HG03175 (cell line): Measurements from ENCODE around the gene PLXNC1.

Experiments used
- ATAC-seq: cut with Tn5 transposase; IDR thresholded peaks from one replicate; pipeline ENCODE4 v1.9.1; 2021; ENCODE audit warnings: mild to moderate bottlenecking, moderate library complexity; ENCODE audit not compliant: unreplicated experiment

The PLXNC1 gene

GRCh38 chr12:94262228-94263010 lies 114.0 kb downstream of the PLXNC1 start:
- ATAC-seq = peak; percentile 57

GRCh38 chr12:94263011-94263811 lies 114.8 kb downstream of the PLXNC1 start:
- peak; percentile 25 for ATAC-seq

GRCh38 chr12:94263905-94264561 lies 115.7 kb downstream of the PLXNC1 start:
- no peak for ATAC-seq

- no peak for ATAC-seq
Measured at GRCh38 chr12:94264736-94265485, 116.5 kb downstream of the PLXNC1 start.

GRCh38 chr12:94265539-94265938 lies 117.2 kb downstream of the PLXNC1 start:
- no peak for ATAC-seq

- ATAC-seq = no peak
Measured at GRCh38 chr12:94265966-94266745, 117.8 kb downstream of the PLXNC1 start.

GRCh38 chr12:94266796-94267536 lies 118.6 kb downstream of the PLXNC1 start:
- no peak for ATAC-seq

GRCh38 chr12:94267537-94267872 lies 119.1 kb downstream of the PLXNC1 start:
- no peak for ATAC-seq

GRCh38 chr12:94267921-94268471 lies 119.6 kb downstream of the PLXNC1 start:
- ATAC-seq = peak; percentile 36

GRCh38 chr12:94269316-94269999 lies 121.1 kb downstream of the PLXNC1 start:
- peak; percentile 44 for ATAC-seq

GRCh38 chr12:94271351-94271750 lies 123.0 kb downstream of the PLXNC1 start:
- no peak for ATAC-seq

- ATAC-seq = no peak
Measured at GRCh38 chr12:94272280-94272679, 123.9 kb downstream of the PLXNC1 start.

- ATAC-seq = no peak
Measured at GRCh38 chr12:94273272-94273671, 124.9 kb downstream of the PLXNC1 start.

- no peak for ATAC-seq
Measured at GRCh38 chr12:94276725-94277124, 128.3 kb downstream of the PLXNC1 start.

- ATAC-seq = no peak
Measured at GRCh38 chr12:94277426-94278000, 129.1 kb downstream of the PLXNC1 start.

GRCh38 chr12:94280063-94280462 lies 131.7 kb downstream of the PLXNC1 start:
- ATAC-seq = no peak

- no peak for ATAC-seq
Measured at GRCh38 chr12:94282675-94283074, 134.3 kb downstream of the PLXNC1 start.

- ATAC-seq = no peak
Measured at GRCh38 chr12:94284046-94284445, 135.7 kb downstream of the PLXNC1 start.
